Natural killer cell (primary cell): Measurements from ENCODE around the gene TMPRSS6. TPM values are rescaled to one million over a fixed set of nuclear protein-coding genes. Genes with fewer than 3 reads are reported as not detected.

Experiments used
- ATAC-seq, 3 donors: fragments of 150-1000 bp in 2 of 3; fragments of 200-7000 bp in 1 of 3; cut with Tn5 transposase; 1 replicate in 1 of 3; 2 replicates in 2 of 3; pipeline ENCODE4 v1.10.0; 2021; ENCODE audit warnings: mild to moderate bottlenecking in 2 of 3, moderate library complexity in 2 of 3
- DNase-seq, 2 donors: peaks; one replicate each; pipeline versions ENCODE4 v3.0.0 to v3.0.0-alpha.2; 2013 to 2021; ENCODE audit warnings: mixed read lengths in 1 of 2
- H3K27ac ChIP-seq: one replicate; pipeline ENCODE4 v1.5.1; 2013; ENCODE audit warnings: mild to moderate bottlenecking, low read length
- H3K27me3 ChIP-seq: one replicate; pipeline ENCODE4 v1.6.1; 2013; ENCODE audit warnings: low read length; ENCODE audit not compliant: control insufficient read depth, insufficient read depth
- H3K36me3 ChIP-seq: one replicate; pipeline ENCODE4 v1.6.1; 2013; ENCODE audit warnings: low read length; ENCODE audit not compliant: control insufficient read depth, insufficient read depth
- H3K4me1 ChIP-seq: one replicate; pipeline ENCODE4 v1.6.1; 2013; ENCODE audit warnings: low read length; ENCODE audit not compliant: control insufficient read depth, insufficient read depth
- H3K4me3 ChIP-seq: one replicate; pipeline ENCODE4 v1.5.1; 2013; ENCODE audit warnings: low read length
- H3K9me3 ChIP-seq: one replicate; pipeline ENCODE4 v1.6.1; 2013; ENCODE audit warnings: low read length; ENCODE audit not compliant: control insufficient read depth, insufficient read depth
- H3K27ac Mint-ChIP-seq, 2 donors: one replicate each; pipeline ENCODE4 v1.8.0; 2022; ENCODE audit warnings: mild to moderate bottlenecking in 2 of 2, mixed read lengths in 2 of 2, moderate library complexity in 1 of 2
- H3K27me3 Mint-ChIP-seq, 2 donors: one replicate each; pipeline ENCODE4 v1.8.0; 2022; ENCODE audit warnings: low read depth in 2 of 2, mixed read lengths in 2 of 2
- H3K36me3 Mint-ChIP-seq: one replicate; pipeline ENCODE4 v1.8.0; 2022; ENCODE audit warnings: mixed read lengths
- H3K4me1 Mint-ChIP-seq, 2 donors: one replicate each; pipeline ENCODE4 v1.8.0; 2022; ENCODE audit warnings: mixed read lengths in 2 of 2
- H3K4me3 Mint-ChIP-seq: one replicate; pipeline ENCODE4 v1.8.0; 2022; ENCODE audit warnings: mild to moderate bottlenecking, moderate library complexity, mixed read lengths
- H3K9me3 Mint-ChIP-seq, 2 donors: one replicate each; pipeline ENCODE4 v1.8.0; 2022; ENCODE audit warnings: mixed read lengths in 2 of 2
- WGBS: methylation state at CpG from one replicate; pipeline ENCODE4 v1.1.7; 2013; ENCODE audit warnings: missing lambda C conversion rate; ENCODE audit not compliant: insufficient coverage; 5-methylcytosine and 5-hydroxymethylcytosine counted together
- intact Hi-C: fragments of 100-400 bp; cut with micrococcal nuclease; formaldehyde crosslinking; loops from one replicate; pipeline ENCODE4 v1.14.2; 2022
- total RNA-seq, 4 donors: library from RNA; stranded (reverse); fragments of 120-200 nt in 1 of 4; gene quantifications; one replicate each; pipeline versions ENCODE4 v1.2.3 to v1.2.4, GENCODE V29; 2013 to 2022
- TF ChIP-seq, protein P1 (sequence below): fragments of 200-600 bp; IDR thresholded peaks from one replicate; pipeline ENCODE4 v1.8.0; 2022; ENCODE audit warnings: antibody characterized with exemption

Gene TMPRSS6
- total RNA-seq, 3 donors from 2014 or later (not counting 1 experiment from before 2014, with no cell fraction given) = 1.1 to 4.7 (median 3.4) TPM

DNA sequence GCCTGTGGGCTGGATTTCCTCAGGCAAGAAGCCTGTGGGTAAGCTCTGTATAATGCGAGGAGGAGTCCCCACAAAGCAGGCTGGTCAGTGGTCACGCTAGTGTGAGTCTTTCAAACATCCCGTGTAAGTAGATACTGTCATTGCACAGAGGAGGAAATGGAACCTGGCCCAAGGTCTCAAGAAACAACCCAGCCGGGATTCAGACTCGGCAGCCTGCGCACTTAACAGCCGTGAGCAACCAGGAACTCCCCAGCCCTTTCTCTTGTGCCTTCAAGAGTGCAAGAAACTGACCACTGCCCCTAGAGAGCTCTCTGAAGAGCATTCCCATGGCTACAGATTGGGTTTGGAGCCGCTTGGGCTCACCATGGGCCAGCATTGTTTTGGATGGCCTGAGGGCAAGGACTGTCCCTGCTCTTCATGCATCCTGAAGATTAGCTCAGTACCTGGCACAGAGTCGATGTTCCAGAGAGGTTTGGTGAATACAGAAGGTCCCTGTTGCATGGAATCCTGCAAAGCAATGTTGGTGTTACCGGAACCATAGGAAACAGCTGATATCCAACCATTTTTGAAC, 83.9 kb downstream of the TMPRSS6 start:
- peaks cover 16% of the 10 kb centered on the region for H3K4me1 ChIP-seq
- no peaks in the 10 kb centered on the region for H3K27me3 ChIP-seq
- no peak overlapping the region for H3K27ac ChIP-seq
- Mint-ChIP-seq H3K27ac (no peak overlapping the region), H3K27me3 (no peaks in the 10 kb centered on the region), H3K9me3 (no peaks in the 10 kb centered on the region), H3K4me1 (peaks cover 12 to 20% of the 10 kb centered on the region in 2 donors), H3K4me3 (no peak overlapping the region), H3K36me3 (no peaks in the 10 kb centered on the region)
- H3K4me3 ChIP-seq = no peak overlapping the region
- peaks cover 24% of the 10 kb centered on the region for H3K36me3 ChIP-seq
- ATAC-seq (no peak), DNase-seq (no peak)
- intact Hi-C loops = no loop called here
- no peaks in the 10 kb centered on the region for H3K9me3 ChIP-seq
- 93% methylated on average over 10 of the region's 10 CpGs for WGBS
- TF ChIP-seq, protein P1, sequence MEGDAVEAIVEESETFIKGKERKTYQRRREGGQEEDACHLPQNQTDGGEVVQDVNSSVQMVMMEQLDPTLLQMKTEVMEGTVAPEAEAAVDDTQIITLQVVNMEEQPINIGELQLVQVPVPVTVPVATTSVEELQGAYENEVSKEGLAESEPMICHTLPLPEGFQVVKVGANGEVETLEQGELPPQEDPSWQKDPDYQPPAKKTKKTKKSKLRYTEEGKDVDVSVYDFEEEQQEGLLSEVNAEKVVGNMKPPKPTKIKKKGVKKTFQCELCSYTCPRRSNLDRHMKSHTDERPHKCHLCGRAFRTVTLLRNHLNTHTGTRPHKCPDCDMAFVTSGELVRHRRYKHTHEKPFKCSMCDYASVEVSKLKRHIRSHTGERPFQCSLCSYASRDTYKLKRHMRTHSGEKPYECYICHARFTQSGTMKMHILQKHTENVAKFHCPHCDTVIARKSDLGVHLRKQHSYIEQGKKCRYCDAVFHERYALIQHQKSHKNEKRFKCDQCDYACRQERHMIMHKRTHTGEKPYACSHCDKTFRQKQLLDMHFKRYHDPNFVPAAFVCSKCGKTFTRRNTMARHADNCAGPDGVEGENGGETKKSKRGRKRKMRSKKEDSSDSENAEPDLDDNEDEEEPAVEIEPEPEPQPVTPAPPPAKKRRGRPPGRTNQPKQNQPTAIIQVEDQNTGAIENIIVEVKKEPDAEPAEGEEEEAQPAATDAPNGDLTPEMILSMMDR = no peak

DNA sequence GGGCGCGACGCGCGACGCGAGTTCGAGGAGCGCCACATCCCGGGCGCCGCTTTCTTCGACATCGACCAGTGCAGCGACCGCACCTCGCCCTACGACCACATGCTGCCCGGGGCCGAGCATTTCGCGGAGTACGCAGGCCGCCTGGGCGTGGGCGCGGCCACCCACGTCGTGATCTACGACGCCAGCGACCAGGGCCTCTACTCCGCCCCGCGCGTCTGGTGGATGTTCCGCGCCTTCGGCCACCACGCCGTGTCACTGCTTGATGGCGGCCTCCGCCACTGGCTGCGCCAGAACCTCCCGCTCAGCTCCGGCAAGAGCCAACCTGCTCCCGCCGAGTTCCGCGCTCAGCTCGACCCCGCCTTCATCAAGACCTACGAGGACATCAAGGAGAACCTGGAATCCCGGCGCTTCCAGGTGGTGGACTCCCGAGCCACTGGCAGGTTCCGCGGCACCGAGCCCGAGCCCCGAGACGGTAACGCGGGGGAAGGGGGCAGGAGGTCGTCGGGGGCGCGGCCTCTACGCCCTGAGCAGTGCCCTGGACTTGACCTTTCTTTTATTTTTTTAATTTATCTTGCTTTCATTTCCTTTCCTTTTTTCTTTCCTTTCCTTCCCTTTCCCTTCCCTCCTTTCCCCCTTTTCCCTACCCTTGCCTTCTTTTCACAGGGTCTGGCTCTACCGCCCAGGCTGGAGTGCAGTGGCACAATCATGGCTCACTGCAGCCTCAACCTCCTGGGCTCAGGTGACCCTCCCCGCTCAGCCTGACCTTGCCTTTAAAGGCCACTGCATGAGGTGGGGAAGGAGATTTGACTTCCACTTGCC, 85.0 kb downstream of the TMPRSS6 start:
- Histone ChIP-seq H3K27me3 (no peaks in the 10 kb centered on the region), H3K4me3 (no peak overlapping the region), H3K9me3 (no peaks in the 10 kb centered on the region), H3K4me1 (peaks cover 25% of the 10 kb centered on the region), H3K36me3 (peaks cover 20% of the 10 kb centered on the region), H3K27ac (no peak overlapping the region)
- ATAC-seq (no peak), DNase-seq (no peak)
- Mint-ChIP-seq H3K36me3 (no peaks in the 10 kb centered on the region), H3K4me3 (no peak overlapping the region), H3K27me3 (no peaks in the 10 kb centered on the region), H3K4me1 (peaks cover 12 to 29% of the 10 kb centered on the region in 2 donors), H3K27ac (peak overlapping the region in 1 of 2 donors; percentile 40), H3K9me3 (no peaks in the 10 kb centered on the region)
- intact Hi-C loops = no loop called here
- TF ChIP-seq, protein P1 = no peak
- WGBS = 97% methylated on average over 71 of the region's 71 CpGs

DNA sequence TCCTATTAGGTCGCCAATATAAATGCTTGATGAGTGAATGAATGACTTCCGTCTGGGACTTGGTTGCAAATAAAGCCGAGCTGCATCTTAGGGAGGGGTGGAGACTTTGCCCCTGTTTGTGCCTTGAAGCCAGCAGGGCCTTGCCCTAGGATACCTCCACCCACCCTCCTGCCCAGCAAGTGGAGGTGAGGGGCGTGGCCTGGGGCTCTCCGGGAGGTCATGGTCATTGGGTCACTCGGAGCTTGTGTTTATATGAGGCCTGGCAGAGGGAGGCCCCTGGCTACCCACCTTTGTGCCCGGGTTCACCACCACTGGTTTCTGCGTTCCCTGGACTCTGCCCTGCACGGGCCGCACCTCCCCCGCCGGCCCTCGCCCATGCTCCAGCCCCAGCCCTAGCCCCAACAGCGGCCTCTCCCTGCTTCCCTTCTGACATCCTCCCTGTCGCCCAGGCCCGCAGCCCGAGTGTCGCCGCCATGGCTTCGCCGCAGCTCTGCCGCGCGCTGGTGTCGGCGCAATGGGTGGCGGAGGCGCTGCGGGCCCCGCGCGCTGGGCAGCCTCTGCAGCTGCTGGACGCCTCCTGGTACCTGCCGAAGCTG, 85.7 kb downstream of the TMPRSS6 start:
- peaks cover 12 to 29% of the 10 kb centered on the region in 2 donors for H3K4me1 Mint-ChIP-seq
- intact Hi-C loops = no loop called here
- WGBS = 97% methylated on average over 34 of the region's 34 CpGs
- Histone ChIP-seq H3K9me3 (no peaks in the 10 kb centered on the region), H3K27me3 (no peaks in the 10 kb centered on the region), H3K27ac (no peak overlapping the region), H3K4me3 (no peak overlapping the region), H3K36me3 (peaks cover 16% of the 10 kb centered on the region), H3K4me1 (peaks cover 27% of the 10 kb centered on the region)
- H3K4me3 Mint-ChIP-seq = no peak overlapping the region
- no peaks in the 10 kb centered on the region for H3K36me3 Mint-ChIP-seq
- TF ChIP-seq, protein P1 = no peak
- no peak overlapping the region for H3K27ac Mint-ChIP-seq
- ATAC-seq = no peak
- H3K27me3 Mint-ChIP-seq = no peaks in the 10 kb centered on the region
- no peak for DNase-seq
- no peaks in the 10 kb centered on the region for H3K9me3 Mint-ChIP-seq
